H1 (cell line): ENCODE results near the gene RNF123. TPM values are rescaled to one million over a fixed set of nuclear protein-coding genes. Genes with fewer than 3 reads are reported as not detected.

ENCODE experiments used
- CTCF ChIA-PET: fragments of 300-600 bp; sonication (Branson Sonifier 250); formaldehyde crosslinking; loops from one replicate; lab custom pipeline; 2021; ENCODE audit not compliant: partially characterized antibody; lab: Charles Lee
- POLR2A ChIA-PET: fragments of 300-600 bp; sonication (Branson Sonifier 250); formaldehyde crosslinking; loops from one replicate; lab custom pipeline; 2021; ENCODE audit warnings: inconsistent platforms; ENCODE audit not compliant: partially characterized antibody; lab: Charles Lee
- DNase-seq, 2 experiments: peaks; one replicate each; pipeline versions ENCODE4 v3.0.0 to v3.0.0-alpha.2; 2010 to 2022; ENCODE audit warnings: low spot score in 2 of 2, low read depth in 1 of 2, mixed read lengths in 1 of 2
- FAIRE-seq: peaks from 2 replicates; lab custom pipeline; 2011; peaks lifted over from hg19 to GRCh38; lab: Jason Lieb, UNC
- H2AFZ ChIP-seq: 2 replicates; pipeline ENCODE4 v1.8.1; 2012; ENCODE audit warnings: low read length, inconsistent platforms
- H2AK5ac ChIP-seq: 2 replicates; pipeline ENCODE4 v1.6.1; 2013; ENCODE audit warnings: low read depth, low read length
- H2BK120ac ChIP-seq: replicated peaks from 2 replicates; pipeline ENCODE3; 2013; ENCODE audit warnings: low read depth, low read length, inconsistent platforms
- H2BK12ac ChIP-seq: 2 replicates; pipeline ENCODE4 v1.6.1; 2013; ENCODE audit warnings: low read depth, low read length
- H2BK15ac ChIP-seq: 2 replicates; pipeline ENCODE4 v1.6.1; 2013; ENCODE audit warnings: low read length
- H2BK20ac ChIP-seq: 2 replicates; pipeline ENCODE4 v1.6.1; 2013; ENCODE audit warnings: low read length
- H2BK5ac ChIP-seq: 2 replicates; pipeline ENCODE4 v1.6.1; 2013; ENCODE audit warnings: low read depth, low read length
- H3K14ac ChIP-seq: 2 replicates; pipeline ENCODE4 v1.6.1; 2013; ENCODE audit warnings: inconsistent platforms; ENCODE audit not compliant: insufficient read length
- H3K18ac ChIP-seq: 2 replicates; pipeline ENCODE4 v1.6.1; 2013; ENCODE audit warnings: low read length; ENCODE audit errors: extremely low read depth
- H3K23ac ChIP-seq: 2 replicates; pipeline ENCODE4 v1.6.1; 2013; ENCODE audit warnings: inconsistent platforms; ENCODE audit not compliant: insufficient read length
- H3K23me2 ChIP-seq: 2 replicates; pipeline ENCODE4 v1.6.1; 2013; ENCODE audit warnings: low read depth, low read length
- H3K27ac ChIP-seq: 2 replicates; pipeline ENCODE4 v1.6.1; 2011; ENCODE audit warnings: low read depth, low read length, inconsistent platforms
- H3K27me3 ChIP-seq, 4 experiments: replicated peaks in 1 of 4; 1 replicate in 1 of 4; 2 replicates in 3 of 4; pipeline versions ENCODE4 v1.6.1 to v1.8.1; 2011 to 2013; ENCODE audit warnings: low read length in 3 of 4, mild to moderate bottlenecking in 3 of 4, inconsistent platforms in 2 of 4, mixed read lengths in 2 of 4, moderate library complexity in 1 of 4; ENCODE audit not compliant: control insufficient read depth in 3 of 4, insufficient read depth in 3 of 4; ENCODE audit errors: extremely low read depth in 1 of 4
- H3K36me3 ChIP-seq, 4 experiments: 2 replicates each; pipeline versions ENCODE4 v1.6.1 to v1.8.1; 2011 to 2013; ENCODE audit warnings: mild to moderate bottlenecking in 4 of 4, low read length in 3 of 4, moderate library complexity in 2 of 4, control low read depth in 1 of 4, inconsistent platforms in 1 of 4; ENCODE audit not compliant: insufficient read depth in 4 of 4, control insufficient read depth in 2 of 4
- H3K4ac ChIP-seq: replicated peaks from 2 replicates; pipeline ENCODE3; 2013; ENCODE audit warnings: low read length, low read depth, mixed read lengths, inconsistent platforms; ENCODE audit not compliant: insufficient read length
- H3K4me1 ChIP-seq, 4 experiments: replicated peaks in 1 of 4; 1 replicate in 1 of 4; 2 replicates in 3 of 4; pipeline versions ENCODE4 v1.6.1 to v1.8.1; 2011 to 2013; ENCODE audit warnings: low read length in 3 of 4, inconsistent platforms in 2 of 4, mixed read lengths in 1 of 4; ENCODE audit not compliant: insufficient read depth in 4 of 4, control insufficient read depth in 3 of 4
- H3K4me2 ChIP-seq, 2 experiments: 2 replicates each; pipeline versions ENCODE4 v1.6.1 to v1.8.1; 2011 to 2013; ENCODE audit warnings: low read depth in 2 of 2, low read length in 2 of 2, control low read depth in 1 of 2, inconsistent platforms in 1 of 2, mild to moderate bottlenecking in 1 of 2; ENCODE audit not compliant: insufficient read depth in 1 of 2
- H3K4me3 ChIP-seq, 4 experiments: fragments of 200-600, 300-600 bp in 1 of 4; sonication (generic), shearing (Covaris generic), sonication (Bioruptor Twin) in 1 of 4; 2 replicates each; pipeline versions ENCODE4 v1.5.1 to v1.8.1; 2011 to 2016; ENCODE audit warnings: low read length in 4 of 4, low read depth in 3 of 4, control low read depth in 2 of 4, inconsistent platforms in 2 of 4, mild to moderate bottlenecking in 2 of 4, mixed read lengths in 1 of 4, moderate library complexity in 1 of 4; ENCODE audit not compliant: insufficient read depth in 2 of 4; ENCODE audit errors: extremely low read depth in 1 of 4
- H3K56ac ChIP-seq: replicated peaks from 2 replicates; pipeline ENCODE3; 2013; ENCODE audit warnings: low read depth, mild to moderate bottlenecking, mixed read lengths, low read length, inconsistent platforms; ENCODE audit not compliant: insufficient read length
- H3K79me1 ChIP-seq: 2 replicates; pipeline ENCODE4 v1.6.1; 2013; ENCODE audit warnings: low read depth, low read length, control low read depth
- H3K79me2 ChIP-seq, 2 experiments: 2 replicates each; pipeline versions ENCODE4 v1.6.1 to v1.8.1; 2012 to 2013; ENCODE audit warnings: low read length in 2 of 2, mild to moderate bottlenecking in 2 of 2, inconsistent platforms in 1 of 2; ENCODE audit not compliant: insufficient read depth in 2 of 2, control insufficient read depth in 1 of 2
- H3K9ac ChIP-seq, 4 experiments: replicated peaks in 1 of 4; 1 replicate in 1 of 4; 2 replicates in 3 of 4; pipeline versions ENCODE4 v1.6.1 to v1.8.1; 2011 to 2013; ENCODE audit warnings: low read depth in 3 of 4, low read length in 3 of 4, control low read depth in 2 of 4, mild to moderate bottlenecking in 2 of 4, moderate library complexity in 2 of 4, inconsistent platforms in 1 of 4; ENCODE audit errors: extremely low read depth in 1 of 4
- H3K9me3 ChIP-seq, 2 experiments: 2 replicates each; pipeline versions ENCODE4 v1.6.1 to v1.8.1; 2012 to 2013; ENCODE audit warnings: mild to moderate bottlenecking in 2 of 2, moderate library complexity in 2 of 2, control low read depth in 1 of 2, inconsistent platforms in 1 of 2, low read depth in 1 of 2, low read length in 1 of 2, mixed read lengths in 1 of 2; ENCODE audit not compliant: insufficient read depth in 2 of 2
- H4K20me1 ChIP-seq, 2 experiments: replicated peaks in 1 of 2; 2 replicates each; pipeline versions ENCODE3 to v1.8.1; 2011 to 2013; ENCODE audit warnings: inconsistent platforms in 2 of 2, low read length in 2 of 2, mild to moderate bottlenecking in 1 of 2; ENCODE audit not compliant: insufficient read depth in 2 of 2, control insufficient read depth in 1 of 2
- H4K5ac ChIP-seq: 2 replicates; pipeline ENCODE4 v1.6.1; 2013; ENCODE audit warnings: low read length, low read depth, mixed read lengths, inconsistent platforms; ENCODE audit not compliant: insufficient read length
- H4K8ac ChIP-seq: 2 replicates; pipeline ENCODE4 v1.8.0; 2013; ENCODE audit warnings: mild to moderate bottlenecking, moderate library complexity, low read length, inconsistent platforms; ENCODE audit not compliant: insufficient read depth; ENCODE audit errors: extremely low read depth
- H4K91ac ChIP-seq: replicated peaks from 2 replicates; pipeline ENCODE3; 2013; ENCODE audit warnings: low read length, mixed read lengths, inconsistent platforms; ENCODE audit not compliant: insufficient read length
- ATF3 ChIP-seq: IDR thresholded peaks from 2 replicates; pipeline ENCODE4 v1.6.1; 2011; ENCODE audit warnings: low read depth, mild to moderate bottlenecking, low read length; ENCODE audit not compliant: insufficient read depth
- POLR2A ChIP-seq, 2 experiments: IDR thresholded peaks; 1 replicate in 1 of 2; 2 replicates in 1 of 2; pipeline ENCODE4 v1.6.1; 2011; ENCODE audit warnings: low read depth in 2 of 2, low read length in 2 of 2, mild to moderate bottlenecking in 2 of 2; ENCODE audit errors: control extremely low read depth in 1 of 2
- WGBS, 2 experiments: shearing (Covaris generic) in 1 of 2; methylation state at CpG; one replicate each; pipeline versions ENCODE4 v1.1.6 to v1.1.7; 2013 to 2015; ENCODE audit warnings: low lambda C conversion rate in 2 of 2, mixed read lengths in 2 of 2, inconsistent platforms in 1 of 2, low coverage in 1 of 2, missing lambda C conversion rate in 1 of 2; ENCODE audit not compliant: insufficient replicate concordance in 2 of 2, insufficient coverage in 1 of 2, insufficient read length in 1 of 2; ENCODE audit errors: extremely low coverage in 1 of 2, missing lambda C conversion rate in 1 of 2; 5-methylcytosine and 5-hydroxymethylcytosine counted together
- polyA plus RNA-seq, 7 experiments: library from polyadenylated mRNA; depleted of rRNA in 3 of 7; stranded (reverse) in 5 of 7; unstranded in 2 of 7; fragments of >200 nt in 5 of 7; fragments of 200-250 nt in 2 of 7; gene quantifications; 1 replicate in 5 of 7; 2 replicates in 1 of 7; 4 replicates in 1 of 7; pipeline versions ENCODE4 v1.2.1 to v1.2.3, GENCODE V29; 2011 to 2013; ENCODE audit warnings: missing spikeins in 2 of 7, mixed read lengths in 2 of 7
- total RNA-seq: library from RNA; stranded (reverse); fragmentation: NEBNext Ultra II Directional; extraction: Animal tissue kit (Norgen Biotek cat#: 25700); gene quantifications from 2 replicates; pipeline ENCODE4 v1.2.1, GENCODE V29; 2021

Gene RNF123
- total and polyA plus RNA-seq, 2 of the 8 experiments (the other 6 are each of a cell fraction or from before 2014, with no cell fraction given) = 30.5 to 57.7 TPM

- no peak for TF ChIP-seq POLR2A (IDR thresholded peaks at IDR 0.05; ENCODE audit: control extremely low read depth in 1 of 2, low read depth in 2 of 2, low read length in 2 of 2)
- TF ChIP-seq ATF3 = no peak
- H4K5ac ChIP-seq = no peak overlapping the region
- H2AK5ac ChIP-seq = no peak overlapping the region
- H2AFZ ChIP-seq = no peak overlapping the region
- no peaks in the 10 kb centered on the region for H3K27me3 ChIP-seq
- H2BK20ac ChIP-seq = no peak overlapping the region
- no peaks in the 10 kb centered on the region for H3K36me3 ChIP-seq
- no peak overlapping the region for H2BK5ac ChIP-seq
- no peaks in the 10 kb centered on the region for H3K79me2 ChIP-seq
- H3K9ac ChIP-seq = no peak overlapping the region
- H3K23me2 ChIP-seq = no peaks in the 10 kb centered on the region
- no peak overlapping the region for H3K4me2 ChIP-seq
- no peak overlapping the region for H2BK12ac ChIP-seq
- H3K23ac ChIP-seq = no peak overlapping the region
- H4K8ac ChIP-seq = no peak overlapping the region; the same call in 1 of the 2 replicates
- WGBS, 2 experiments = 92% methylated on average over 10 of the region's 11 CpGs; no CpG with 5 or more reads in 1 of the 2 experiments
- DNase-seq (no peak), FAIRE-seq (no peak)
- H3K27ac ChIP-seq = no peak overlapping the region
- ChIA-PET CTCF (interaction anchor here (0.6 to 3.9 kb wide), 7 partner anchors 8 to 127 kb away, joined by 3 to 21 read pairs (median 4); no protein-coding TSS in a partner anchor), POLR2A (interaction anchor here (1.6 kb wide), 1 partner anchor 9 kb away, joined by 5 read pairs; no protein-coding TSS in a partner anchor)
- no peak overlapping the region for H3K4ac ChIP-seq
- no peak overlapping the region for H3K56ac ChIP-seq
- H3K14ac ChIP-seq = no peak overlapping the region
- no peaks in the 10 kb centered on the region for H4K20me1 ChIP-seq
- H3K79me1 ChIP-seq = no peaks in the 10 kb centered on the region; the same call in 1 of the 2 replicates
- H3K9me3 ChIP-seq = no peaks in the 10 kb centered on the region
- peaks cover 0 to 8% (median under 1%) of the 10 kb centered on the region in 4 experiments; a peak in 1 of 7 replicates for H3K4me1 ChIP-seq
- no peak overlapping the region for H2BK15ac ChIP-seq
- H3K18ac ChIP-seq = no peak overlapping the region
- H2BK120ac ChIP-seq = no peak overlapping the region
- no peak overlapping the region for H4K91ac ChIP-seq
- no peak overlapping the region for H3K4me3 ChIP-seq
Observed at GRCh38 chr3:49664300-49664699, 25.1 kb upstream of the RNF123 start.
